ENCODE measurements around the gene ARHGAP42.

GRCh38 chr11:100978939-100979338, 291.9 kb downstream of the ARHGAP42 start:
- TF ChIP-seq CTCF (IDR thresholded peaks at IDR 0.05) (no peak), POLR2AphosphoS5 (IDR thresholded peaks at IDR 0.05; ENCODE audit: low read depth, low read length) (no peak), REST (IDR thresholded peaks at IDR 0.05; ENCODE audit: insufficient read depth in 1 of 2, low read depth in 2 of 2, low read length in 1 of 2) (no peak)

All from Panc1 (cell line).